A549 (cell line): ENCODE measurements around the gene CDH16. TPM values are rescaled to one million over a fixed set of nuclear protein-coding genes. Genes with fewer than 3 reads are reported as not detected.

Source experiments
- ATAC-seq, 2 experiments: fragments of 200-7000 bp in 1 of 2; fragments of >200 bp in 1 of 2; cut with Nextera tagmentation in 1 of 2; cut with Tn5 transposase in 1 of 2; 3 replicates each; pipeline versions ENCODE4 v1.8.0 to v1.9.1; 2018 to 2020; ENCODE audit warnings: mild to moderate bottlenecking in 1 of 2, moderate library complexity in 1 of 2
- CTCF ChIA-PET: fragments of 300-600 bp; sonication (Branson Sonifier 250); formaldehyde crosslinking; extraction: SDS; loops from one replicate; lab custom pipeline; 2021; ENCODE audit warnings: antibody characterized with exemption, inconsistent platforms; lab: Yijun Ruan, JAX
- POLR2A ChIA-PET: fragments of 350-600 bp; formaldehyde crosslinking; extraction: SDS; loops from one replicate; lab custom pipeline; 2021; ENCODE audit warnings: antibody characterized with exemption, inconsistent platforms; lab: Yijun Ruan, JAX
- DNase-seq, 2 experiments: peaks; one replicate each; pipeline versions ENCODE4 v3.0.0 to v3.0.0-alpha.2; 2011 to 2016; ENCODE audit warnings: low read depth in 1 of 2, low spot score in 1 of 2
- FAIRE-seq: peaks from 2 replicates; lab custom pipeline; 2011; peaks lifted over from hg19 to GRCh38; lab: Jason Lieb, UNC
- H3K27ac ChIP-seq, 2 experiments: fragments of >200 bp; sonication (Bioruptor Twin); formaldehyde crosslinking; 3 replicates each; pipeline ENCODE4 v1.5.1; 2016 to 2017
- H3K4me1 ChIP-seq: fragments of >200 bp; sonication (Bioruptor Twin); formaldehyde crosslinking; 3 replicates; pipeline ENCODE4 v1.6.1; 2016
- H3K4me2 ChIP-seq: fragments of >200 bp; sonication (Bioruptor Twin); formaldehyde crosslinking; 3 replicates; pipeline ENCODE4 v1.6.1; 2016
- H3K4me3 ChIP-seq: fragments of >200 bp; sonication (Bioruptor Twin); formaldehyde crosslinking; 3 replicates; pipeline ENCODE4 v1.5.1; 2016
- H3K9me3 ChIP-seq: fragments of >200 bp; sonication (Bioruptor Twin); formaldehyde crosslinking; 3 replicates; pipeline ENCODE4 v1.6.1; 2016
- BCL3 ChIP-seq: fragments of >200 bp; sonication (Bioruptor Twin); formaldehyde crosslinking; IDR thresholded peaks from 3 replicates; pipeline ENCODE4 v1.6.1; 2016
- BHLHE40 ChIP-seq: IDR thresholded peaks from 2 replicates; pipeline ENCODE4 v1.6.1; 2012; ENCODE audit warnings: low read depth, low read length, inconsistent platforms
- CEBPB ChIP-seq, 2 experiments: fragments of >200 bp in 1 of 2; sonication (Bioruptor Twin) in 1 of 2; formaldehyde crosslinking in 1 of 2; IDR thresholded peaks; 2 replicates each; pipeline ENCODE4 v1.6.1; 2012 to 2016
- CHD2 ChIP-seq: fragments of 150-350 bp; IDR thresholded peaks from 2 replicates; pipeline ENCODE4 v1.6.1; 2014; ENCODE audit warnings: low read length; ENCODE audit not compliant: partially characterized antibody
- CHD4 ChIP-seq: fragments of 200-600 bp; sonication (generic); IDR thresholded peaks from 2 replicates; pipeline ENCODE4 v1.6.1; 2016; ENCODE audit warnings: antibody characterized with exemption, mild to moderate bottlenecking, borderline replicate concordance
- CTCF ChIP-seq: fragments of >200 bp; sonication (Bioruptor Twin); formaldehyde crosslinking; IDR thresholded peaks from 3 replicates; pipeline ENCODE4 v1.5.1; 2016
- E2F6 ChIP-seq: IDR thresholded peaks from 2 replicates; pipeline ENCODE4 v1.6.1; 2012; ENCODE audit warnings: low read depth, borderline replicate concordance
- EHMT2 ChIP-seq: fragments of 200-600 bp; sonication (generic); IDR thresholded peaks from 2 replicates; pipeline ENCODE4 v1.6.1; 2016; ENCODE audit warnings: antibody characterized with exemption, low read depth, mild to moderate bottlenecking, moderate library complexity
- ELK1 ChIP-seq: fragments of 150-350 bp; IDR thresholded peaks from 2 replicates; pipeline ENCODE4 v1.6.1; 2014; ENCODE audit warnings: low read depth, mild to moderate bottlenecking, low read length
- EP300 ChIP-seq, 2 experiments: fragments of >200 bp; sonication (Bioruptor Twin); formaldehyde crosslinking; IDR thresholded peaks; 2 replicates in 1 of 2; 3 replicates in 1 of 2; pipeline ENCODE4 v1.6.1; 2016 to 2017
- FOSB ChIP-seq: fragments of 250-450 bp; sonication (Bioruptor Pico); IDR thresholded peaks from 2 replicates; pipeline ENCODE4 v1.5.0; 2020; ENCODE audit warnings: mild to moderate bottlenecking, moderate library complexity
- HDAC2 ChIP-seq: fragments of 200-600 bp; sonication (generic); IDR thresholded peaks from 2 replicates; pipeline ENCODE4 v1.6.1; 2016
- HES2 ChIP-seq: fragments of >200 bp; sonication (Bioruptor Twin); formaldehyde crosslinking; IDR thresholded peaks from 2 replicates; pipeline ENCODE4 v1.6.1; 2016
- HMGXB4 ChIP-seq: fragments of 250-450 bp; sonication (Bioruptor Pico); IDR thresholded peaks from 2 replicates; pipeline ENCODE4 v1.5.0; 2021; ENCODE audit warnings: mild to moderate bottlenecking, moderate library complexity, borderline replicate concordance
- HOXB5 ChIP-seq: fragments of 250-450 bp; sonication (Bioruptor Pico); IDR thresholded peaks from 2 replicates; pipeline ENCODE4 v1.5.0; 2020; ENCODE audit warnings: mild to moderate bottlenecking, moderate library complexity
- MAX ChIP-seq: IDR thresholded peaks from 2 replicates; pipeline ENCODE4 v1.6.1; 2012
- MAZ ChIP-seq: fragments of 150-350 bp; IDR thresholded peaks from 2 replicates; pipeline ENCODE4 v1.6.1; 2014; ENCODE audit warnings: antibody characterized with exemption, low read depth, low read length, borderline replicate concordance
- POLR2AphosphoS2 ChIP-seq: conservative IDR thresholded peaks from 2 replicates; pipeline ENCODE4 v1.6.1; 2012; ENCODE audit warnings: low read length, improper control_type of control experiment, inconsistent platforms
- RCOR1 ChIP-seq: fragments of 150-350 bp; IDR thresholded peaks from 2 replicates; pipeline ENCODE4 v1.6.1; 2014; ENCODE audit warnings: antibody characterized with exemption, low read length, low read depth
- RNF2 ChIP-seq: fragments of 200-600 bp; sonication (generic); IDR thresholded peaks from 2 replicates; pipeline ENCODE4 v1.6.1; 2016; ENCODE audit warnings: low read depth, mild to moderate bottlenecking, antibody characterized with exemption, moderate library complexity, borderline replicate concordance
- USF2 ChIP-seq: fragments of 450-650 bp; IDR thresholded peaks from 2 replicates; pipeline ENCODE4 v1.6.1; 2014; ENCODE audit warnings: antibody characterized with exemption
- ZC3H11A ChIP-seq: fragments of 450-650 bp; IDR thresholded peaks from 2 replicates; pipeline ENCODE4 v1.6.1; 2014; ENCODE audit warnings: antibody characterized with exemption, mild to moderate bottlenecking
- ZNF302 ChIP-seq: fragments of 250-450 bp; sonication (Bioruptor Pico); IDR thresholded peaks from 2 replicates; pipeline ENCODE4 v1.9.0; 2021; ENCODE audit warnings: inconsistent platforms, mild to moderate bottlenecking, moderate library complexity
- WGBS: methylation state at CpG from one replicate; pipeline ENCODE4 v1.1.6; 2017; ENCODE audit errors: missing lambda C conversion rate; 5-methylcytosine and 5-hydroxymethylcytosine counted together
- polyA plus RNA-seq, 4 experiments: library from polyadenylated mRNA; depleted of rRNA in 3 of 4; stranded (reverse); fragments of >200 nt; fragmentation: RNase III in 1 of 4; extraction: RNeasy Plus Mini Kit Qiagen cat#74134 plus additional on column Dnase treatment in 1 of 4; gene quantifications; 2 replicates in 3 of 4; 3 replicates in 1 of 4; pipeline ENCODE4 v1.2.3, GENCODE V29; 2011 to 2017

Gene CDH16
- polyA plus RNA-seq, 2 of the 4 experiments (the other 2 are of a cell fraction), result 0.18 to 0.25 TPM

GRCh38 chr16:66900721-66901441, 17.8 kb downstream of the CDH16 start:
- H3K4me1 ChIP-seq, result peaks cover 28% of the 10 kb centered on the region
- 80% methylated on average over 5 of the region's 7 CpGs for WGBS
- ATAC-seq, result 0 out of 6 replicates have a peak, but pooled peaks of 1 of the 2 experiments have one; percentile 13
- ChIA-PET CTCF (interaction anchor here (1.4 to 40.8 kb wide), 5 partner anchors 2 to 254 kb away, joined by 3 to 837 read pairs (median 4); partner anchors contain the start of genes CDH16, PDP2 and RRAD), POLR2A (no interaction called here)
- DNase-seq, result no peak
- H3K9me3 ChIP-seq, result no peaks in the 10 kb centered on the region
- H3K4me2 ChIP-seq, result peak overlapping the region; percentile 64; the same call in 2 of the 3 replicates
- H3K27ac ChIP-seq, result peak overlapping the region; percentile 67 to 79; a peak in 5 of 6 replicates
- no peak for FAIRE-seq
- no peak overlapping the region for H3K4me3 ChIP-seq
- TF ChIP-seq RCOR1 (no peak), MAZ (no peak), CHD4 (no peak), RNF2 (no peak), E2F6 (no peak), MAX (no peak), EP300 (IDR thresholded peaks at IDR 0.05) (no peak), USF2 (no peak), BCL3 (no peak), CHD2 (no peak), FOSB (CRISPR knock-in tag) (no peak), HES2 (no peak), HMGXB4 (CRISPR knock-in tag) (no peak), EHMT2 (no peak), HOXB5 (CRISPR knock-in tag) (no peak)

- H3K9me3 ChIP-seq, result no peaks in the 10 kb centered on the region
- POLR2A ChIA-PET, result no interaction called here
- peak; percentile 32 to 42; a peak in 5 of 6 replicates for ATAC-seq
- DNase-seq, result peak; percentile 54 to 59
- peak overlapping the region; percentile 64 for H3K4me2 ChIP-seq
- H3K4me3 ChIP-seq, result no peak overlapping the region
- H3K27ac ChIP-seq, result peak overlapping the region; percentile 67 to 79
- WGBS, result 46% methylated on average over 7 of the region's 9 CpGs
- peaks cover 28% of the 10 kb centered on the region for H3K4me1 ChIP-seq
- CTCF ChIA-PET, result interaction anchor here (0.6 to 40.8 kb wide), 8 partner anchors 1 to 380 kb away, joined by 3 to 837 read pairs (median 4); partner anchors contain the start of genes CDH16, PDP2 and RRAD
- no peak for FAIRE-seq
- TF ChIP-seq ELK1, result no peak
- no peak for TF ChIP-seq CEBPB (IDR thresholded peaks at IDR 0.05)
- no peak for TF ChIP-seq CTCF
- TF ChIP-seq ZC3H11A, result no peak
- TF ChIP-seq BCL3, result no peak
- no peak for TF ChIP-seq CHD4
- no peak for TF ChIP-seq MAZ
- no peak for TF ChIP-seq POLR2AphosphoS2
- TF ChIP-seq HDAC2, result no peak
- no peak for TF ChIP-seq BHLHE40
- no peak for TF ChIP-seq MAX
- TF ChIP-seq ZNF302, result no peak
Observed at GRCh38 chr16:66899945-66900710, 18.6 kb downstream of the CDH16 start.
